AG09309 (cell line): ENCODE results near the gene SIRT7.

Experiments
- DNase-seq: peaks from one replicate; pipeline ENCODE4 v3.0.0-alpha.2; 2010; ENCODE audit warnings: low read depth
- H3K4me3 ChIP-seq: 2 replicates; pipeline ENCODE4 v1.5.1; 2011; ENCODE audit warnings: mild to moderate bottlenecking, low read depth, low read length, moderate library complexity; ENCODE audit not compliant: control insufficient read depth
- CTCF ChIP-seq: IDR thresholded peaks from 2 replicates; pipeline ENCODE4 v1.5.1; 2011; ENCODE audit warnings: mild to moderate bottlenecking, low read depth, low read length, inconsistent platforms; ENCODE audit not compliant: insufficient read depth, control insufficient read depth; ENCODE audit errors: missing control alignments

Gene SIRT7

DNA sequence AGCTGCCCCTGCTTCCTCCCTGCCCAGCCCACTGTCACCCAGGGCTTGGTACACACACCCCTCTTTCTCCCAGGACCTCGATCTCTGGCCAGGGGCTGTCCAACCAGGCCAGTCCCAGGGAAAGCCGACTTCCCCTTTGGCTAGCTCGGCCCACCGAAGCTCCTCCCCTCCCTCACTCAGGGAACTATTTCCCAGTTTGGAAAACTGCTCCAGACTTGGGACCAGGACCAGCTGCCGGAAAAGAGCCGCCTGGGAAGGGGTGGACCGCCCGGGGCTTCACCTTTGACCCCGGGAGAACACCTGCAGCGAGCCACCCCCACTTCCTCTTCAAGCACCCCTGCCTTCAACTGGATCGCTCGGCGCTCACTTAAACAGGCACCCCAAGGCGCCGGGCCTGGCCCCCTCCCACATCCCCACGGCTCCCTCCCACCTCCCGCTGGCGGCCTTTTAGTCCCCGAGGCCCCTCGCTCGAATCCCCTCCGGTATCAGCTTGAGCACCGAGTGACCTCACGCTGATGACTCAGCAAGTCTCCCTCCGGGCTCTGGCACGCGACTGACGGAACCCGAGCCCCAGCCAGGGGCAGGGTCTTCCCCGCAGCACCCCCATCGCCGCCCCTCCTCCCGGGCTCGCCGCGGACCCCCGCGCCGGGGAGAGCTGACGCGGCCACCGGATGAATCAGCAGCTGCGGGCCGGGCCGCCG, 8.6 kb upstream of the SIRT7 start:
- TF ChIP-seq CTCF: no peak
- H3K4me3 ChIP-seq: peak overlapping the region; percentile 78
- peak; percentile 35 for DNase-seq

GRCh38 chr17:81925860-81926450, 8.0 kb upstream of the SIRT7 start:
- TF ChIP-seq CTCF: no peak
- DNase-seq: no peak
- peak overlapping the region; percentile 78 for H3K4me3 ChIP-seq

GRCh38 chr17:81924557-81925532, 6.9 kb upstream of the SIRT7 start:
- DNase-seq: no peak
- TF ChIP-seq CTCF: no peak
- H3K4me3 ChIP-seq: no peak overlapping the region

GRCh38 chr17:81923302-81924260, 5.6 kb upstream of the SIRT7 start:
- TF ChIP-seq CTCF: no peak
- peak; percentile 31 for DNase-seq
- peak overlapping the region; percentile 30 for H3K4me3 ChIP-seq

- no peak for DNase-seq
- peak overlapping the region; percentile 30 for H3K4me3 ChIP-seq
- no peak for TF ChIP-seq CTCF
Measured at GRCh38 chr17:81922566-81923301, 4.8 kb upstream of the SIRT7 start.
